IMR-90 (cell line): ENCODE data around the gene ZC3H12D. TPM values are rescaled to one million over a fixed set of nuclear protein-coding genes. Genes with fewer than 3 reads are reported as not detected.

Experiments
- ATAC-seq: fragments of 200-7000 bp; cut with Tn5 transposase; 2 replicates; pipeline ENCODE4 v1.9.1; 2020; ENCODE audit warnings: low read depth, mild to moderate bottlenecking, moderate library complexity
- BruUV-seq: library from RNA; stranded (reverse); fragments of 400-500 nt; replicated peaks from 2 replicates; lab custom pipeline; 2021; lab: Mats Ljungman, UMichigan
- CTCF ChIA-PET: fragments of 300-600 bp; formaldehyde crosslinking; extraction: SDS; loops from one replicate; lab custom pipeline; 2021; ENCODE audit warnings: antibody characterized with exemption; lab: Yijun Ruan, JAX
- POLR2A ChIA-PET: fragments of 300-600 bp; sonication (Branson Sonifier 250); formaldehyde crosslinking; loops from one replicate; lab custom pipeline; 2022; ENCODE audit warnings: antibody characterized with exemption; ENCODE audit not compliant: unreplicated experiment; lab: Charles Lee
- DNase-seq: peaks from one replicate; pipeline ENCODE4 v3.0.0; 2013
- H2AFZ ChIP-seq: replicated peaks from 2 replicates; pipeline ENCODE3; 2013; ENCODE audit warnings: low read length, mild to moderate bottlenecking; ENCODE audit not compliant: poor library complexity
- H2AK5ac ChIP-seq: 2 replicates; pipeline ENCODE4 v1.6.1; 2013; ENCODE audit warnings: low read depth, low read length, inconsistent platforms
- H2AK9ac ChIP-seq: replicated peaks from 2 replicates; pipeline ENCODE3; 2013; ENCODE audit warnings: mild to moderate bottlenecking, low read depth, low read length, moderate library complexity; ENCODE audit not compliant: poor library complexity
- H2BK120ac ChIP-seq: 2 replicates; pipeline ENCODE4 v1.6.1; 2013; ENCODE audit warnings: low read depth, low read length, inconsistent platforms
- H2BK15ac ChIP-seq: 3 replicates; pipeline ENCODE4 v1.6.1; 2013; ENCODE audit warnings: low read depth, low read length, inconsistent platforms
- H2BK20ac ChIP-seq: 2 replicates; pipeline ENCODE4 v1.6.1; 2013; ENCODE audit warnings: low read depth, mild to moderate bottlenecking, inconsistent platforms, low read length, moderate library complexity
- H2BK5ac ChIP-seq: 2 replicates; pipeline ENCODE4 v1.6.1; 2013; ENCODE audit warnings: mild to moderate bottlenecking, low read depth, low read length, inconsistent platforms; ENCODE audit not compliant: poor library complexity, severe bottlenecking
- H3K14ac ChIP-seq: replicated peaks from 2 replicates; pipeline ENCODE4 v1.6.1; 2013; ENCODE audit warnings: low read depth, low read length, inconsistent platforms
- H3K18ac ChIP-seq: 2 replicates; pipeline ENCODE4 v1.6.1; 2013; ENCODE audit warnings: low read depth, low read length, control low read depth
- H3K23ac ChIP-seq: 2 replicates; pipeline ENCODE4 v1.6.1; 2013; ENCODE audit warnings: low read depth, low read length, inconsistent platforms
- H3K27ac ChIP-seq: 2 replicates; pipeline ENCODE4 v1.5.1; 2013; ENCODE audit warnings: mild to moderate bottlenecking, control low read depth, low read length; ENCODE audit not compliant: insufficient read depth
- H3K27me3 ChIP-seq: 2 replicates; pipeline ENCODE4 v1.6.1; 2013; ENCODE audit warnings: low read length; ENCODE audit not compliant: control insufficient read depth, insufficient read depth
- H3K36me3 ChIP-seq: 2 replicates; pipeline ENCODE4 v1.6.1; 2013; ENCODE audit warnings: low read length, mixed read lengths; ENCODE audit not compliant: control insufficient read depth, insufficient read depth
- H3K4ac ChIP-seq: 2 replicates; pipeline ENCODE4 v1.6.1; 2013; ENCODE audit warnings: low read depth, low read length, inconsistent platforms
- H3K4me1 ChIP-seq: 2 replicates; pipeline ENCODE4 v1.6.1; 2013; ENCODE audit warnings: low read length, mixed read lengths; ENCODE audit not compliant: control insufficient read depth, insufficient read depth
- H3K4me2 ChIP-seq: 2 replicates; pipeline ENCODE4 v1.6.1; 2013; ENCODE audit warnings: low read depth, mild to moderate bottlenecking, control low read depth, low read length, moderate library complexity
- H3K4me3 ChIP-seq: 2 replicates; pipeline ENCODE4 v1.5.1; 2013; ENCODE audit warnings: low read depth, mild to moderate bottlenecking, control low read depth, low read length, moderate library complexity; ENCODE audit not compliant: insufficient read depth
- H3K56ac ChIP-seq: 2 replicates; pipeline ENCODE4 v1.6.1; 2013; ENCODE audit warnings: low read length, inconsistent platforms; ENCODE audit not compliant: insufficient read depth; ENCODE audit errors: extremely low read depth
- H3K79me1 ChIP-seq, 2 experiments: 2 replicates each; pipeline ENCODE4 v1.6.1; 2013; ENCODE audit warnings: low read length in 2 of 2, inconsistent platforms in 1 of 2, low read depth in 1 of 2
- H3K9ac ChIP-seq: 2 replicates; pipeline ENCODE4 v1.6.1; 2013; ENCODE audit warnings: low read depth, low read length, control low read depth
- H3K9me1 ChIP-seq: 2 replicates; pipeline ENCODE4 v1.6.1; 2013; ENCODE audit warnings: low read length, inconsistent platforms; ENCODE audit not compliant: insufficient read depth
- H3K9me3 ChIP-seq: 2 replicates; pipeline ENCODE4 v1.6.1; 2013; ENCODE audit warnings: low read length; ENCODE audit not compliant: control insufficient read depth, insufficient read depth
- H4K20me1 ChIP-seq: 2 replicates; pipeline ENCODE4 v1.6.1; 2013; ENCODE audit warnings: low read length, inconsistent platforms; ENCODE audit not compliant: insufficient read depth
- H4K5ac ChIP-seq: 2 replicates; pipeline ENCODE4 v1.6.1; 2013; ENCODE audit warnings: mild to moderate bottlenecking, low read depth, low read length, control low read depth
- H4K8ac ChIP-seq, 2 experiments: 2 replicates each; pipeline ENCODE4 v1.6.1; 2013; ENCODE audit warnings: low read depth in 2 of 2, low read length in 2 of 2, control low read depth in 1 of 2, inconsistent platforms in 1 of 2
- H4K91ac ChIP-seq: 2 replicates; pipeline ENCODE4 v1.6.1; 2013; ENCODE audit warnings: low read depth, low read length, inconsistent platforms; ENCODE audit not compliant: insufficient read depth
- BHLHE40 ChIP-seq: fragments of 150-350 bp; IDR thresholded peaks from 2 replicates; pipeline ENCODE4 v1.6.1; 2016; ENCODE audit warnings: mild to moderate bottlenecking, low read depth, low read length
- CEBPB ChIP-seq: IDR thresholded peaks from 2 replicates; pipeline ENCODE4 v1.6.1; 2012; ENCODE audit warnings: low read depth, low read length, improper control_type of control experiment
- CHD1 ChIP-seq: IDR thresholded peaks from 2 replicates; pipeline ENCODE4 v1.6.1; 2012; ENCODE audit warnings: low read depth, low read length, improper control_type of control experiment
- CTCF ChIP-seq: conservative IDR thresholded peaks from 2 replicates; pipeline ENCODE4 v1.5.1; 2012; ENCODE audit warnings: mild to moderate bottlenecking, low read depth, low read length, improper control_type of control experiment
- ELK1 ChIP-seq: fragments of 150-350 bp; IDR thresholded peaks from 2 replicates; pipeline ENCODE4 v1.6.1; 2016; ENCODE audit warnings: low read depth, mild to moderate bottlenecking, low read length, moderate library complexity, borderline replicate concordance
- FOS ChIP-seq: fragments of 150-350 bp; IDR thresholded peaks from 2 replicates; pipeline ENCODE4 v1.6.1; 2016; ENCODE audit warnings: low read depth, low read length
- MAFK ChIP-seq: IDR thresholded peaks from 2 replicates; pipeline ENCODE4 v1.6.1; 2012; ENCODE audit warnings: low read depth, low read length, improper control_type of control experiment
- MAZ ChIP-seq: IDR thresholded peaks from 2 replicates; pipeline ENCODE4 v1.6.1; 2012; ENCODE audit warnings: low read depth, mild to moderate bottlenecking, low read length, improper control_type of control experiment, moderate library complexity, borderline replicate concordance
- MXI1 ChIP-seq: IDR thresholded peaks from 2 replicates; pipeline ENCODE4 v1.6.1; 2012; ENCODE audit warnings: low read depth, mild to moderate bottlenecking, low read length, moderate library complexity, borderline replicate concordance
- NFE2L2 ChIP-seq: fragments of 150-350 bp; IDR thresholded peaks from 2 replicates; pipeline ENCODE4 v1.6.1; 2016; ENCODE audit warnings: low read depth, mild to moderate bottlenecking, low read length
- POLR2A ChIP-seq: IDR thresholded peaks from 2 replicates; pipeline ENCODE4 v1.6.1; 2012; ENCODE audit warnings: mild to moderate bottlenecking, low read depth, low read length
- RAD21 ChIP-seq: IDR thresholded peaks from 2 replicates; pipeline ENCODE4 v1.6.1; 2012; ENCODE audit warnings: low read length, improper control_type of control experiment
- RCOR1 ChIP-seq: IDR thresholded peaks from 2 replicates; pipeline ENCODE4 v1.6.1; 2012; ENCODE audit warnings: mild to moderate bottlenecking, low read length, improper control_type of control experiment; ENCODE audit not compliant: insufficient replicate concordance
- RFX5 ChIP-seq: IDR thresholded peaks from 2 replicates; pipeline ENCODE4 v1.8.0; 2012; ENCODE audit warnings: low read depth, mild to moderate bottlenecking, low read length, moderate library complexity
- SMC3 ChIP-seq: fragments of 150-350 bp; IDR thresholded peaks from 2 replicates; pipeline ENCODE4 v1.6.1; 2016; ENCODE audit warnings: low read depth, mild to moderate bottlenecking, antibody characterized with exemption, low read length, moderate library complexity
- USF2 ChIP-seq: fragments of 150-350 bp; IDR thresholded peaks from 2 replicates; pipeline ENCODE4 v1.6.1; 2017; ENCODE audit warnings: mild to moderate bottlenecking, antibody characterized with exemption, low read length, low read depth
- WGBS, 2 experiments: methylation state at CpG; one replicate each; pipeline versions ENCODE4 v1.1.5 to v1.1.7; 2013; ENCODE audit warnings: missing lambda C conversion rate in 2 of 2; ENCODE audit not compliant: insufficient read length in 1 of 2; ENCODE audit errors: extremely low coverage in 2 of 2; 5-methylcytosine and 5-hydroxymethylcytosine counted together
- dilution Hi-C: fragments of 300-500 bp; cut with HindIII; formaldehyde crosslinking; loops from one replicate; pipeline ENCODE4 v1.14.3; 2018; ENCODE audit warnings: low sequenced_read_pairs; ENCODE audit not compliant: unreplicated experiment
- in situ Hi-C: fragments of 300-500 bp; cut with MboI; formaldehyde crosslinking; loops from 3 replicates; pipeline ENCODE4 v1.14.3; 2019; ENCODE audit warnings: low sequenced_read_pairs, inconsistent platforms, mixed read lengths
- intact Hi-C: fragments of 100-400 bp; cut with micrococcal nuclease; formaldehyde crosslinking; loops from 2 replicates; pipeline ENCODE4 v1.10.0; 2022
- polyA plus RNA-seq, 3 experiments: library from polyadenylated mRNA; depleted of rRNA; stranded (reverse); fragments of >200 nt; gene quantifications; 2 replicates each; pipeline ENCODE4 v1.2.3, GENCODE V29; 2012; ENCODE audit warnings: low replicate concordance in 1 of 3
- total RNA-seq: library from RNA; depleted of rRNA; stranded (reverse); fragments of >200 nt; gene quantifications from 2 replicates; pipeline ENCODE4 v1.2.3, GENCODE V29; 2012

The ZC3H12D gene
- total and polyA plus RNA-seq, 2 of the 4 experiments (the other 2 are of a cell fraction): under 0.01 to 0.12 TPM

- Histone ChIP-seq H2BK120ac (no peak overlapping the region), H2BK15ac (no peak overlapping the region), H3K18ac (no peak overlapping the region), H4K91ac (no peak overlapping the region), H2BK5ac (no peak overlapping the region), H3K36me3 (no peaks in the 10 kb centered on the region), H4K8ac (no peak overlapping the region), H3K4me3 (no peak overlapping the region), H3K4me2 (no peak overlapping the region), H3K27me3 (peaks cover 2% of the 10 kb centered on the region), H2AK9ac (no peak overlapping the region), H3K4me1 (0 out of 2 replicates have a peak, but pooled peaks cover 2% of the 10 kb centered on the region), H3K9ac (no peak overlapping the region), H3K56ac (no peak overlapping the region), H2AFZ (no peak overlapping the region), H2AK5ac (no peak overlapping the region), H2BK20ac (no peak overlapping the region), H3K79me1 (no peaks in the 10 kb centered on the region), H3K27ac (no peak overlapping the region), H3K4ac (no peak overlapping the region), H3K9me1 (no peaks in the 10 kb centered on the region), H4K5ac (no peak overlapping the region), H3K23ac (no peak overlapping the region), H3K14ac (no peak overlapping the region), H4K20me1 (no peaks in the 10 kb centered on the region), H3K9me3 (no peaks in the 10 kb centered on the region)
- DNase-seq: no peak
- intact Hi-C loops: loop anchor here (5.0 to 10.0 kb wide), 2 partner anchors 116 to 859 kb away; partner anchors contain the start of gene TAB2
- no TSS peak for BruUV-seq
- POLR2A ChIA-PET: no interaction called here
- TF ChIP-seq CEBPB (no peak), NFE2L2 (no peak), RAD21 (no peak), CTCF (no peak), USF2 (no peak), MXI1 (no peak), ELK1 (no peak), CHD1 (no peak), SMC3 (no peak), RFX5 (no peak), FOS (no peak), POLR2A (no peak), RCOR1 (no peak), MAZ (no peak), BHLHE40 (no peak), MAFK (no peak)
- no CpG with 5 or more reads among the region's 2 CpGs for WGBS, 2 experiments
- ATAC-seq: no peak
- dilution Hi-C loops: no loop called here
- CTCF ChIA-PET: interaction anchor here (0.6 to 2.0 kb wide), 3 partner anchors 13 to 405 kb away, joined by 3 to 10 read pairs (median 3); no protein-coding TSS in a partner anchor
- in situ Hi-C loops: no loop called here
Measured at GRCh38 chr6:149433405-149433804, 51.4 kb downstream of the ZC3H12D start.
